Effector memory CD8-positive, alpha-beta T cell (primary cell): ENCODE measurements around the gene RIMBP2.

Experiments
- ATAC-seq: fragments of 150-1000 bp; cut with Tn5 transposase; replicated peaks from 2 replicates; pipeline ENCODE4 v1.10.0; 2021; ENCODE audit warnings: mild to moderate bottlenecking, moderate library complexity
- DNase-seq, 3 experiments: peaks; one replicate each; pipeline ENCODE4 v3.0.0; 2021
- H3K27ac Mint-ChIP-seq, 2 donors: one replicate each; pipeline ENCODE4 v1.8.0; 2022; ENCODE audit warnings: mild to moderate bottlenecking in 2 of 2, mixed read lengths in 2 of 2, moderate library complexity in 2 of 2
- H3K27me3 Mint-ChIP-seq, 2 donors: one replicate each; pipeline ENCODE4 v1.8.0; 2022; ENCODE audit warnings: mixed read lengths in 2 of 2
- H3K36me3 Mint-ChIP-seq: one replicate; pipeline ENCODE4 v1.8.0; 2022; ENCODE audit warnings: mild to moderate bottlenecking, moderate library complexity, mixed read lengths; ENCODE audit not compliant: insufficient read depth
- H3K4me1 Mint-ChIP-seq, 2 donors: one replicate each; pipeline ENCODE4 v1.8.0; 2022; ENCODE audit warnings: low read depth in 2 of 2, mixed read lengths in 2 of 2
- H3K4me3 Mint-ChIP-seq, 2 donors: one replicate each; pipeline ENCODE4 v1.8.0; 2022; ENCODE audit warnings: mild to moderate bottlenecking in 2 of 2, mixed read lengths in 2 of 2, moderate library complexity in 2 of 2
- H3K9me3 Mint-ChIP-seq, 2 donors: one replicate each; pipeline ENCODE4 v1.8.0; 2022; ENCODE audit warnings: mixed read lengths in 2 of 2

The RIMBP2 gene

DNA sequence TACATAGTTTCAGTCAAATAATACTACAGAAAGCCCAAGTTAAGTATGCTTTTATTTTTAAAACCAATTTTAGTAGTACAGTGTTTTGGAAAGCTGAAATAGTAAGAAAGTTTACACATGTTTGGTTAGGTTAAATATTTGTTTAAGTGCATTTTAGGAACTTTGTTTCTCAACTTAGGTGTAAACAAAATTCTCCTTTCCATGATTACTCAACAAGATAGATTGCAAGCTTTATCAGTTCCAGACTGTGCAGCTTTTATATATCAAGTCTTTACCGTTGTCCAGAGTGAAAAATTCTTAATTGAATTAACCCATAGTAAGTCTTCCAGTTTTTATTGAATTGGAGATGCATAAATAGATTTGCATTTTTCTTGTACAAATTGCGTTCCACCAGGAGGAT lies 333.3 kb downstream of the RIMBP2 start:
- no peak for ATAC-seq
- H3K4me1 Mint-ChIP-seq, result peaks cover 0 to 1% of the 10 kb centered on the region in 2 donors
- H3K4me3 Mint-ChIP-seq, result no peak overlapping the region
- H3K27ac Mint-ChIP-seq, result no peak overlapping the region
- peaks cover 11 to 14% of the 10 kb centered on the region in 2 donors for H3K9me3 Mint-ChIP-seq
- no peak for DNase-seq
- H3K36me3 Mint-ChIP-seq, result no peaks in the 10 kb centered on the region
- peaks cover 0 to 21% of the 10 kb centered on the region in 2 donors for H3K27me3 Mint-ChIP-seq

GRCh38 chr12:130375296-130376287 lies 340.5 kb downstream of the RIMBP2 start:
- H3K9me3 Mint-ChIP-seq, result no peaks in the 10 kb centered on the region
- peaks cover 0 to 17% of the 10 kb centered on the region in 2 donors for H3K27me3 Mint-ChIP-seq
- ATAC-seq, result no peak
- no peak overlapping the region for H3K27ac Mint-ChIP-seq
- no peaks in the 10 kb centered on the region for H3K36me3 Mint-ChIP-seq
- DNase-seq, result no peak
- no peaks in the 10 kb centered on the region for H3K4me1 Mint-ChIP-seq
- H3K4me3 Mint-ChIP-seq, result no peak overlapping the region

- ATAC-seq (no peak), DNase-seq (no peak)
- no peak overlapping the region for H3K27ac Mint-ChIP-seq
- no peak overlapping the region for H3K4me3 Mint-ChIP-seq
- H3K36me3 Mint-ChIP-seq, result no peaks in the 10 kb centered on the region
- H3K27me3 Mint-ChIP-seq, result peaks cover 0 to 17% of the 10 kb centered on the region in 2 donors
- no peaks in the 10 kb centered on the region for H3K9me3 Mint-ChIP-seq
- no peaks in the 10 kb centered on the region for H3K4me1 Mint-ChIP-seq
Observed at GRCh38 chr12:130374083-130374482, 342.0 kb downstream of the RIMBP2 start.

DNA sequence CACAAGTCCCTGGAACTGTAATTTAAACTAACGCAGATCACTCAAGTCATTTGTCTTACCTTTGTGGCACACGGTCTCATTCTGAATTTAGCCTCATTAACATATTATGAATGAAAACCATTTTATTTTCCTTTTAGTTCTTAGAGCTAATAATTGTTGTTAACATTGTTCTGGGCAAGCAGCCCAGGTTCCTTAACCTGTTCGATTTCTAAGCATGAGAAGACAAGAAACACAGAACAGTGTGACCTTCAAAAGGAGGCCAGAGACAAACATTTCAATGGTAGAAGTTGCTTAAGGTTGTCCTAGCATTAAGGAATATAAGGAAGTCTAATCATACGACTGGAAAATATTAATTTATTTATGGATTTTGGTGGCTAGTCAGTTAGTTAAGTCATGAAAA lies 343.2 kb downstream of the RIMBP2 start:
- Mint-ChIP-seq H3K36me3 (no peaks in the 10 kb centered on the region), H3K27ac (no peak overlapping the region), H3K4me1 (no peaks in the 10 kb centered on the region), H3K9me3 (peaks cover 0 to 2% of the 10 kb centered on the region in 2 donors), H3K4me3 (no peak overlapping the region), H3K27me3 (peaks cover 0 to 14% of the 10 kb centered on the region in 2 donors)
- DNase-seq (no peak), ATAC-seq (no peak)

DNA sequence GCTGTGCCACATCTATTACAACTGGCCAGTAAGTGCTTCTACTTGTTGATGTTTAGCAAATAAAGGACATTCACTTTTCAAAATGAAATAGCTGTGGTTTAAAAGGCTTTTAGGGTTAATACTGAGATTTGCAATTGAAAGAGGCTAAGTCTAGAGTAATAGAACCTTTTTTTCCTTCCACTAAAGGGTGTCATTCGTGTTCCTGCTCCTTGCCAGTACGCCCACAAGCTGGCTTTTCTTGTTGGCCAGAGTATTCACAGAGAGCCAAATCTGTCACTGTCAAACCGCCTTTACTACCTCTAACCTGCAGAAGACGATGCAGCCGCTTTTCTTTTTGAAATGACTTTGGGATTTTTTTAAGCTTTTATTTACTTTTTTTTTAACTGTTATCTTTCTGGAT lies 344.8 kb downstream of the RIMBP2 start:
- ATAC-seq (no peak), DNase-seq (no peak)
- H3K36me3 Mint-ChIP-seq, result no peaks in the 10 kb centered on the region
- no peaks in the 10 kb centered on the region for H3K4me1 Mint-ChIP-seq
- no peak overlapping the region for H3K4me3 Mint-ChIP-seq
- H3K27ac Mint-ChIP-seq, result no peak overlapping the region
- H3K27me3 Mint-ChIP-seq, result peaks cover 0 to 2% of the 10 kb centered on the region in 2 donors
- peaks cover 0 to 2% of the 10 kb centered on the region in 2 donors for H3K9me3 Mint-ChIP-seq

DNA sequence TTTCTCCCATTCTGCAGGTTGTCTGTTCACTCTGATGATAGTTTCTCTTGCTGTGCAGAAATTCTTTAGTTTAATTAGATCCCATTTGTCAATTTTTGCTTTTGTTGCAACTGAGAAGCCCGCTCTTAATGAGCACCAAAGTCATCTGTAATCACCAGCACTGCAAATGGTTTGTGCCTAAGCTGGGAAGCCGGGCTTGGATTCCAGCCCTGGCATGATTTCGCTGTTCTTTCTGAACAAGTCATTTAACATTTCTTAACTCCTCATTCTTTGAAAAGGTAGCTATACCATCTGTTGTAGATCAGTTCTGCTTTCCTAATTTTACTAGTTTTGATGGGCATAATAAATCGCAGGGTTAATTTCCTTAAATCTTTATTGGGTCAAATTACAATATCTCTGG lies 346.3 kb downstream of the RIMBP2 start:
- Mint-ChIP-seq H3K9me3 (peaks cover 0 to 2% of the 10 kb centered on the region in 2 donors), H3K27me3 (peaks cover 0 to 9% of the 10 kb centered on the region in 2 donors), H3K36me3 (no peaks in the 10 kb centered on the region), H3K4me3 (no peak overlapping the region), H3K27ac (no peak overlapping the region), H3K4me1 (no peaks in the 10 kb centered on the region)
- ATAC-seq (no peak), DNase-seq (no peak)

GRCh38 chr12:130367523-130367922 lies 348.6 kb downstream of the RIMBP2 start:
- Mint-ChIP-seq H3K27ac (no peak overlapping the region), H3K9me3 (peaks cover 0 to 4% of the 10 kb centered on the region in 2 donors), H3K36me3 (no peaks in the 10 kb centered on the region), H3K4me3 (no peak overlapping the region), H3K27me3 (peaks cover 0 to 9% of the 10 kb centered on the region in 2 donors), H3K4me1 (no peaks in the 10 kb centered on the region)
- DNase-seq (no peak), ATAC-seq (no peak)

DNA sequence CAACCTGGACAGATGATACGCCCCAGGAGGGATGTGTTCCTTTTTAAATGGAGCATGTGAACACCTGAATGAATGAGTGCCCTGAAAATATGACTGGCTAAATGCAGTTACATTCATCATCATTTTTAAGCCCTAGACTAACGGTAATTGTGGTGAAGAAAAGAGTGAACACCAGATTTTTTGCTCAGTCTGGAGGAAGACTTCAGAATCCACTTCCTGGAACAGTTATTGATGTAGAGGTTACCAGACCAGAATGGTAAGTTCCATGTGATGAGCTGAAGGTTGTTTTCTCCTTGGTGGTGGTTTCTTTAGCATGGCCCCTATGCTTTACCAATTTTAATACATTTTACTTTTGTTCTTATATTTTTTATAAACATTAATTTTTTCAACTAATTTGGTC lies 349.1 kb downstream of the RIMBP2 start:
- Mint-ChIP-seq H3K4me3 (no peak overlapping the region), H3K27me3 (peaks cover 0 to 9% of the 10 kb centered on the region in 2 donors), H3K36me3 (no peaks in the 10 kb centered on the region), H3K27ac (no peak overlapping the region), H3K4me1 (no peaks in the 10 kb centered on the region), H3K9me3 (peaks cover 0 to 4% of the 10 kb centered on the region in 2 donors)
- ATAC-seq (no peak), DNase-seq (no peak)

DNA sequence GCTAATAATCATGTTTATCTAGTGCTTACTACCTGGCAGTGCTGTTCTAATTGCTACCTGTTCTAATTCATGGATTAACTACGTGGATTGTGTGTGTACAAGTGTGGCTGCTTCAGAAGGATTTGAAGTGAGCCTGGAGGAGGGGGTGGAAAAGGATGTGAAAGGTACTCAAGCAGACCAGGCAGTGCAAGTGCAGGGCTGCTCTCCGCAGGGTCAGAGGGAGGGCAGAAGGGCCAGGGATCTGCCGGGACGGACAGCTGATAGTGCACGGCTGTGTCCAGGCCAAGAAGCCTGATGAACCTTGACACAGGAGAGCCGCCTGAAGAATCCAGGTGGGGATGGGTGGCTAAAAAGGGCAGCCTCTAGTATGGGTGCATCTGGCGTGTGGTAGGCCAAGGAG lies 349.9 kb downstream of the RIMBP2 start:
- ATAC-seq (no peak), DNase-seq (no peak)
- Mint-ChIP-seq H3K36me3 (no peaks in the 10 kb centered on the region), H3K9me3 (peaks cover 0 to 4% of the 10 kb centered on the region in 2 donors), H3K4me1 (no peaks in the 10 kb centered on the region), H3K27me3 (peaks cover 0 to 9% of the 10 kb centered on the region in 2 donors), H3K4me3 (no peak overlapping the region), H3K27ac (no peak overlapping the region)

DNA sequence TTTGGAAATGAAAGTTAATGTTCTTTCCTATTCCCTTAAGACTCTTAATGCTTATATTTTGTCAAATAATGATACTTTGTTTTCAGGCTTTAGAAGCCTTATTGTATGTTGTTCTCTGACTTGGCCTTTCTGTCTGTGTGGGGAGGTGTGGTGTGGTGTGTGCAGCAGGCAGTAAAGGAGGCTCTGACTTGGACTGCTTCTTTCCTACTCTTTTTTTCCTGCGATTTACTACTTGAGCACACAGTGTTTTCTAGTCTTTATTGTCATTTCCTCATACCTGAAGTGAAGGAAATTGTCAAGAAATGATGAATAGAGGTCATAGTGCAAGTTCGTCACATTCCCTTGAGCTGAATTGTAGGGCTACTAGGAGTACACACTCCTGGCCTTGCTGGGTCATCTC lies 351.5 kb downstream of the RIMBP2 start:
- no peak for DNase-seq
- Mint-ChIP-seq H3K27me3 (peaks cover 0 to 15% of the 10 kb centered on the region in 2 donors), H3K36me3 (no peaks in the 10 kb centered on the region), H3K4me3 (no peak overlapping the region), H3K4me1 (no peaks in the 10 kb centered on the region), H3K27ac (no peak overlapping the region), H3K9me3 (peaks cover 0 to 4% of the 10 kb centered on the region in 2 donors)
- ATAC-seq, result no peak

GRCh38 chr12:130362060-130362459 lies 354.0 kb downstream of the RIMBP2 start:
- Mint-ChIP-seq H3K4me1 (no peaks in the 10 kb centered on the region), H3K9me3 (peaks cover 3 to 4% of the 10 kb centered on the region in 2 donors), H3K27ac (no peak overlapping the region), H3K36me3 (no peaks in the 10 kb centered on the region), H3K4me3 (no peak overlapping the region), H3K27me3 (peaks cover 8 to 23% of the 10 kb centered on the region in 2 donors)
- no peak for ATAC-seq
- DNase-seq, result no peak

DNA sequence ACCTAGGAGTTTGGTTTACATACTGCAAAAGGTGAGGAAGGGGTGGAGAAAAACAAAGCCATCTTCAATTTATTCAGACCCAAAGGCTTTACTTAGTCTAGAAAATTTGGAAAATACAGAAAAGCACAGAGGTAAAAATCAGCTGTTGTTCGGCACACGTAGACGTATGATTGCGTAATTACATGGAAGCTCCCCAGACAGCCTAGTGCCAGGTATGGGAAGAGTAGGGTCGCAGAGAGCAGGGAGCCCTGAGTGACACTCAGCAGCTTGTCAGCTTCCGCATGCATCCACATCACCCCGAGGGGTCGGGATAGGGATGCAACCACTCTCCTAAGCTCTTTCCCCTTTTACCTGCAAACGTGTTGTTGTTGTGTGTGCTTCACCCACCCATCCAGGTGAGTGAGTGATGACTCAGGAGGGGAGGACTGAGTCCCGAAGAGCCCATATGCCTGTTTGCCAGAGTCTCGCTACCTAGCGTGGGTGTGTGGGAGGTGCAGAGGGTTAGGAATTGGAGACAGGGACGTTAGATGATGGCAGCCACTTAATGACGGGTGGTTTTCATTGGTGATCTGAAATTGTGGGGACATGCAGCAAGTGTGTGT lies 358.3 kb downstream of the RIMBP2 start:
- no peak for ATAC-seq
- Mint-ChIP-seq H3K27ac (no peak overlapping the region), H3K4me3 (no peak overlapping the region)

DNA sequence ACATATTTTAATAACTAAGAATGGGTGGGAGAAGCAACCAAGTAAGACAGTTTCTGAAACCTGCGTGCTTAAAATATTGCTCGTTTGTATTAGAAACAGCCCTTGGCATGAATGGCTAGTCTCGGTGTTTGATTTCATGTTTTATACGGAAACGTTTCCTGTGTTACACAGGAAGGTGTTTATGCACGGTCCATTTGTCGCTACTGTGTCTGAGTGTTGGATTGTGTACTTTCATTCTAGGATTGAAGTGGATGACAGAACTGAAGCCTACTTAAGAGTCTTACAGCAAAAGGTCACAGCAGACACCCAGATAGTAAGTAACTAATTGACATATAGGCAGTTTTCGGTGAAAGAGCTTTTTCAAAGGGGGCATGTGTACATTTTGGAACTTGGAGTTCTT lies 358.9 kb downstream of the RIMBP2 start:
- no peak for ATAC-seq
- Mint-ChIP-seq H3K4me3 (no peak overlapping the region), H3K36me3 (no peaks in the 10 kb centered on the region), H3K27me3 (peaks cover 8 to 14% of the 10 kb centered on the region in 2 donors), H3K9me3 (peaks cover 5 to 12% of the 10 kb centered on the region in 2 donors), H3K4me1 (no peaks in the 10 kb centered on the region), H3K27ac (no peak overlapping the region)
- no peak for DNase-seq

More for the DNA sequence above, 358.3 kb downstream of the RIMBP2 start:
- no peaks in the 10 kb centered on the region for H3K36me3 Mint-ChIP-seq
- DNase-seq, result no peak
- peaks cover 5 to 10% of the 10 kb centered on the region in 2 donors for H3K9me3 Mint-ChIP-seq
- no peaks in the 10 kb centered on the region for H3K4me1 Mint-ChIP-seq
- H3K27me3 Mint-ChIP-seq, result peaks cover 8 to 14% of the 10 kb centered on the region in 2 donors

- H3K27me3 Mint-ChIP-seq, result peaks cover 8 to 14% of the 10 kb centered on the region in 2 donors
- H3K27ac Mint-ChIP-seq, result no peak overlapping the region
- no peaks in the 10 kb centered on the region for H3K4me1 Mint-ChIP-seq
- H3K36me3 Mint-ChIP-seq, result no peaks in the 10 kb centered on the region
- no peak for DNase-seq
- ATAC-seq, result no peak
- H3K9me3 Mint-ChIP-seq, result peaks cover 5 to 12% of the 10 kb centered on the region in 2 donors
- no peak overlapping the region for H3K4me3 Mint-ChIP-seq
Observed at GRCh38 chr12:130356222-130356621, 359.9 kb downstream of the RIMBP2 start.
